GM19463 (cell line): ENCODE results near the gene PRR20G.

Source experiments
- ATAC-seq: cut with Tn5 transposase; IDR thresholded peaks from one replicate; pipeline ENCODE4 v1.9.1; 2021; ENCODE audit warnings: mild to moderate bottlenecking, moderate library complexity; ENCODE audit not compliant: unreplicated experiment

Gene PRR20G

GRCh38 chr3:127264794-127265514 lies 22.9 kb downstream of the PRR20G start:
- ATAC-seq = no peak

GRCh38 chr3:127264292-127264691 lies 23.6 kb downstream of the PRR20G start:
- ATAC-seq = no peak

GRCh38 chr3:127263586-127264231 lies 24.1 kb downstream of the PRR20G start:
- ATAC-seq = no peak

GRCh38 chr3:127263037-127263436 lies 24.8 kb downstream of the PRR20G start:
- no peak for ATAC-seq

- no peak for ATAC-seq
These were observed 25.3 kb downstream of the PRR20G start for GRCh38 chr3:127262533-127262932.

GRCh38 chr3:127261925-127262324 lies 25.9 kb downstream of the PRR20G start:
- ATAC-seq = no peak

GRCh38 chr3:127260826-127261555 lies 26.9 kb downstream of the PRR20G start:
- ATAC-seq = no peak

- no peak for ATAC-seq
These were observed 27.4 kb downstream of the PRR20G start for GRCh38 chr3:127260416-127260815.

GRCh38 chr3:127259882-127260281 lies 28.0 kb downstream of the PRR20G start:
- ATAC-seq = no peak

- ATAC-seq = no peak
These were observed 29.1 kb downstream of the PRR20G start for GRCh38 chr3:127258733-127259132.

- ATAC-seq = no peak
These were observed 30.5 kb downstream of the PRR20G start for GRCh38 chr3:127257351-127257750.

- ATAC-seq = no peak
These were observed 31.0 kb downstream of the PRR20G start for GRCh38 chr3:127256733-127257271.

GRCh38 chr3:127256138-127256537 lies 31.7 kb downstream of the PRR20G start:
- no peak for ATAC-seq

- ATAC-seq = no peak
These were observed 32.3 kb downstream of the PRR20G start for GRCh38 chr3:127255516-127255915.

- no peak for ATAC-seq
These were observed 33.1 kb downstream of the PRR20G start for GRCh38 chr3:127254730-127255129.

- no peak for ATAC-seq
These were observed 33.7 kb downstream of the PRR20G start for GRCh38 chr3:127254033-127254644.

GRCh38 chr3:127253491-127253890 lies 34.4 kb downstream of the PRR20G start:
- ATAC-seq = no peak

- ATAC-seq = no peak
These were observed 35.4 kb downstream of the PRR20G start for GRCh38 chr3:127252446-127252845.

GRCh38 chr3:127250032-127250431 lies 37.8 kb downstream of the PRR20G start:
- ATAC-seq = no peak

GRCh38 chr3:127247292-127247691 lies 40.6 kb downstream of the PRR20G start:
- ATAC-seq = no peak

- no peak for ATAC-seq
These were observed 49.2 kb downstream of the PRR20G start for GRCh38 chr3:127238602-127239001.
